Tongue (tissue), 1 donor: Measurements from ENCODE around the gene TMPRSS11D. TPM values are rescaled to one million over a fixed set of nuclear protein-coding genes. Genes with fewer than 3 reads are reported as not detected.

Experiments used
- total RNA-seq: library from RNA; depleted of rRNA; stranded (reverse); fragments of >200 nt; gene quantifications from one replicate; pipeline ENCODE4 v1.2.3, GENCODE V29; 2014

Gene TMPRSS11D
- total RNA-seq, 1 donor from 2014 or later, result 6.6 TPM

Other genes starting within 250 kb of the TMPRSS11D start
- gene UBA6, start 182.8 kb downstream of the TMPRSS11D start, total RNA-seq, result 121 TPM
- not detected for gene GNRHR, start 129.6 kb downstream of the TMPRSS11D start, total RNA-seq
- gene TMPRSS11A, start 79.5 kb upstream of the TMPRSS11D start, total RNA-seq, result 9.2 TPM
- 0.72 TPM for gene TMPRSS11F, start 245.9 kb upstream of the TMPRSS11D start, total RNA-seq